GM21576 (cell line): ENCODE data around the gene SPNS2.

Experiments
- ATAC-seq: cut with Tn5 transposase; IDR thresholded peaks from one replicate; pipeline ENCODE4 v1.9.1; 2021; ENCODE audit warnings: mild to moderate bottlenecking, moderate library complexity; ENCODE audit not compliant: unreplicated experiment

The SPNS2 gene

GRCh38 chr17:4584917-4585637 is 86.4 kb downstream of the SPNS2 start:
- ATAC-seq, result no peak

- ATAC-seq, result no peak
Measured at GRCh38 chr17:4585638-4585994, 86.9 kb downstream of the SPNS2 start.

- no peak for ATAC-seq
Measured at GRCh38 chr17:4586043-4586442, 87.4 kb downstream of the SPNS2 start.

- no peak for ATAC-seq
Measured at GRCh38 chr17:4587195-4587594, 88.5 kb downstream of the SPNS2 start.

- no peak for ATAC-seq
Measured at GRCh38 chr17:4587803-4588202, 89.1 kb downstream of the SPNS2 start.

- ATAC-seq, result no peak
Measured at GRCh38 chr17:4588391-4588790, 89.7 kb downstream of the SPNS2 start.
